Gastroesophageal sphincter (tissue), 4 donors: ENCODE measurements around the gene PRRX1. TPM values are rescaled to one million over a fixed set of nuclear protein-coding genes. Genes with fewer than 3 reads are reported as not detected.

Experiments
- ATAC-seq: fragments of 150-250 bp; one replicate; pipeline ENCODE4 v1.9.1; 2016; ENCODE audit warnings: mild to moderate bottlenecking, moderate library complexity
- H3K27ac ChIP-seq, 4 donors: fragments of 200-600 bp; sonication (generic) in 3 of 4; 1 replicate in 3 of 4; 2 replicates in 1 of 4; pipeline ENCODE4 v1.5.1; 2016 to 2019
- H3K27me3 ChIP-seq: fragments of 200-600 bp; sonication (generic); one replicate; pipeline ENCODE4 v1.5.1; 2019
- H3K36me3 ChIP-seq, 2 donors: fragments of 200-600 bp; sonication (generic); one replicate each; pipeline ENCODE4 v1.5.1; 2019; ENCODE audit warnings: control low read depth in 1 of 2
- H3K4me1 ChIP-seq, 3 donors: fragments of 200-600 bp; sonication (generic); 1 replicate in 2 of 3; 2 replicates in 1 of 3; pipeline ENCODE4 v1.5.1; 2016 to 2019; ENCODE audit warnings: control low read depth in 2 of 3
- H3K4me3 ChIP-seq, 2 donors: fragments of 200-600 bp; sonication (generic); one replicate each; pipeline ENCODE4 v1.5.1; 2019; ENCODE audit warnings: mild to moderate bottlenecking in 1 of 2, moderate library complexity in 1 of 2
- H3K9me3 ChIP-seq, 3 donors: fragments of 200-600 bp; sonication (generic); one replicate each; pipeline ENCODE4 v1.5.1; 2017 to 2019; ENCODE audit warnings: control low read depth in 2 of 3
- CTCF ChIP-seq, 4 experiments: fragments of 200-600 bp in 2 of 4; fragments of 450-650 bp in 2 of 4; sonication (generic) in 1 of 4; IDR thresholded peaks; one replicate each; pipeline ENCODE4 v1.5.1; 2017 to 2019; ENCODE audit warnings: antibody characterized with exemption in 4 of 4, mild to moderate bottlenecking in 2 of 4, moderate library complexity in 2 of 4
- EP300 ChIP-seq: sonication (generic); formaldehyde crosslinking; IDR thresholded peaks from one replicate; pipeline ENCODE4 v1.6.1; 2017; ENCODE audit warnings: antibody characterized with exemption, mild to moderate bottlenecking
- POLR2A ChIP-seq, 2 donors: fragments of 450-650 bp; IDR thresholded peaks; one replicate each; pipeline ENCODE4 v1.6.1; 2017; ENCODE audit warnings: antibody characterized with exemption in 2 of 2, mild to moderate bottlenecking in 2 of 2, moderate library complexity in 1 of 2
- POLR2AphosphoS5 ChIP-seq: sonication (generic); formaldehyde crosslinking; IDR thresholded peaks from one replicate; pipeline ENCODE4 v1.6.1; 2017; ENCODE audit warnings: antibody characterized with exemption
- WGBS, 2 donors: methylation state at CpG; one replicate each; pipeline ENCODE4 v1.1.5; 2018; ENCODE audit warnings: low coverage in 1 of 2; 5-methylcytosine and 5-hydroxymethylcytosine counted together
- total RNA-seq, 4 donors: library from RNA; depleted of rRNA; stranded (reverse); fragments of >200 nt; gene quantifications; one replicate each; pipeline ENCODE4 v1.1.0, GENCODE V29; 2016

Gene PRRX1
- total RNA-seq, 4 donors from 2014 or later: 13.4 to 27.9 (median 21.4) TPM

GRCh38 chr1:170730438-170730837 is 66.5 kb downstream of the PRRX1 start:
- WGBS, 2 donors: 77 to 85% methylated on average over 6 of the region's 6 CpGs
- Histone ChIP-seq H3K9me3 (no peaks in the 10 kb centered on the region), H3K36me3 (no peaks in the 10 kb centered on the region), H3K27me3 (no peaks in the 10 kb centered on the region), H3K4me1 (no peaks in the 10 kb centered on the region), H3K27ac (no peak overlapping the region), H3K4me3 (no peak overlapping the region)
- no peak for ATAC-seq
- TF ChIP-seq POLR2A (IDR thresholded peaks at IDR 0.05) (no peak), EP300 (no peak), POLR2AphosphoS5 (no peak), CTCF (IDR thresholded peaks at IDR 0.05) (no peak)

- no peak for ATAC-seq
- TF ChIP-seq EP300 (no peak), POLR2AphosphoS5 (no peak), CTCF (IDR thresholded peaks at IDR 0.05) (no peak), POLR2A (IDR thresholded peaks at IDR 0.05) (no peak)
- Histone ChIP-seq H3K27ac (no peak overlapping the region), H3K4me3 (no peak overlapping the region), H3K9me3 (no peaks in the 10 kb centered on the region), H3K27me3 (no peaks in the 10 kb centered on the region), H3K4me1 (no peaks in the 10 kb centered on the region), H3K36me3 (peaks cover 0 to 3% of the 10 kb centered on the region in 2 donors)
- 64 to 78% methylated on average over 4 of the region's 4 CpGs for WGBS, 2 donors
Measured at GRCh38 chr1:170731566-170732251, 67.8 kb downstream of the PRRX1 start.

GRCh38 chr1:170732252-170732588 is 68.3 kb downstream of the PRRX1 start:
- Histone ChIP-seq H3K4me3 (no peak overlapping the region), H3K4me1 (no peaks in the 10 kb centered on the region), H3K27ac (no peak overlapping the region), H3K36me3 (peaks cover 0 to 3% of the 10 kb centered on the region in 2 donors), H3K9me3 (no peaks in the 10 kb centered on the region), H3K27me3 (no peaks in the 10 kb centered on the region)
- WGBS, 2 donors: 19 to 37% methylated on average over 2 of the region's 2 CpGs
- TF ChIP-seq CTCF (IDR thresholded peaks at IDR 0.05) (no peak), POLR2AphosphoS5 (no peak)
- no peak for ATAC-seq

GRCh38 chr1:170734412-170735175 is 70.7 kb downstream of the PRRX1 start:
- Histone ChIP-seq H3K4me3 (no peak overlapping the region), H3K36me3 (peaks cover 0 to 3% of the 10 kb centered on the region in 2 donors), H3K27me3 (no peaks in the 10 kb centered on the region), H3K9me3 (no peaks in the 10 kb centered on the region), H3K27ac (no peak overlapping the region), H3K4me1 (no peaks in the 10 kb centered on the region)
- 47 to 74% methylated on average over 2 of the region's 2 CpGs for WGBS, 2 donors
- no peak for ATAC-seq
- no peak for TF ChIP-seq EP300
- no peak for TF ChIP-seq CTCF (IDR thresholded peaks at IDR 0.05)
- TF ChIP-seq POLR2AphosphoS5: no peak
- no peak for TF ChIP-seq POLR2A (IDR thresholded peaks at IDR 0.05)
